Heart left ventricle (tissue), 16 donors: ENCODE measurements around the gene CCK. TPM values are rescaled to one million over a fixed set of nuclear protein-coding genes. Genes with fewer than 3 reads are reported as not detected.

Source experiments
- ATAC-seq, 4 donors: fragments of 200-7000 bp; cut with Tn5 transposase; one replicate each; pipeline ENCODE4 v1.9.1; 2020 to 2022; ENCODE audit warnings: moderate library complexity in 4 of 4, mild to moderate bottlenecking in 3 of 4, moderate number of reproducible peaks in 1 of 4
- DNase-seq, 5 donors: peaks; one replicate each; pipeline ENCODE4 v3.0.0-alpha.2; 2020
- H3K27ac ChIP-seq, 12 donors: fragments of 200-600 bp; sonication (generic) in 4 of 12; one replicate each; pipeline versions ENCODE4 v1.5.0 to v1.8.0; 2016 to 2022; ENCODE audit warnings: mild to moderate bottlenecking in 2 of 12
- H3K27me3 ChIP-seq, 9 donors: fragments of 200-600 bp; sonication (generic) in 2 of 9; one replicate each; pipeline versions ENCODE4 v1.5.1 to v1.8.0; 2016 to 2022; ENCODE audit warnings: mild to moderate bottlenecking in 3 of 9
- H3K36me3 ChIP-seq, 9 donors: fragments of 200-600 bp; sonication (generic) in 2 of 9; one replicate each; pipeline versions ENCODE4 v1.5.0 to v1.8.0; 2018 to 2022; ENCODE audit warnings: mild to moderate bottlenecking in 2 of 9
- H3K4me1 ChIP-seq, 12 donors: fragments of 200-600 bp; sonication (generic) in 4 of 12; one replicate each; pipeline versions ENCODE4 v1.5.0 to v1.8.0; 2016 to 2022; ENCODE audit warnings: mild to moderate bottlenecking in 3 of 12
- H3K4me3 ChIP-seq, 12 donors: fragments of 200-600 bp; sonication (generic) in 4 of 12; one replicate each; pipeline versions ENCODE4 v1.5.0 to v1.8.0; 2017 to 2022; ENCODE audit warnings: mild to moderate bottlenecking in 9 of 12, moderate library complexity in 4 of 12
- H3K9me3 ChIP-seq, 12 donors: fragments of 200-600 bp; sonication (generic) in 4 of 12; one replicate each; pipeline versions ENCODE4 v1.5.0 to v1.8.0; 2016 to 2022; ENCODE audit warnings: mild to moderate bottlenecking in 1 of 12
- CTCF ChIP-seq, 12 donors: fragments of 200-600 bp; sonication (generic) in 4 of 12; IDR thresholded peaks; one replicate each; pipeline versions ENCODE4 v1.5.0 to v1.8.0; 2018 to 2022; ENCODE audit warnings: antibody characterized with exemption in 12 of 12, mild to moderate bottlenecking in 5 of 12
- POLR2A ChIP-seq, 2 donors: fragments of 450-650 bp; IDR thresholded peaks; one replicate each; pipeline ENCODE4 v1.6.1; 2017; ENCODE audit warnings: antibody characterized with exemption in 2 of 2, mild to moderate bottlenecking in 2 of 2, moderate library complexity in 2 of 2
- WGBS, 4 donors: extraction: QIAGEN DNeasy Blood & Tissue Kit in 2 of 4; methylation state at CpG; one replicate each; pipeline versions ENCODE4 v1.1.5 to v1.1.7; 2013 to 2018; 5-methylcytosine and 5-hydroxymethylcytosine counted together
- intact Hi-C, 10 donors: fragments of 100-400 bp; cut with DNase I; formaldehyde crosslinking; loops; one replicate each; pipeline versions ENCODE4 v1.11.1 to v1.14.2; 2022
- polyA plus RNA-seq, 2 donors: library from polyadenylated mRNA; stranded (reverse); fragments of 200-250 nt; gene quantifications; one replicate each; pipeline ENCODE4 v1.2.3, GENCODE V29; 2013
- total RNA-seq, 9 donors: library from RNA; depleted of rRNA in 2 of 9; stranded (reverse); fragments of >200 nt in 2 of 9; fragmentation: NEBNext Ultra II Directional in 3 of 9; extraction: Animal tissue kit (Norgen Biotek cat#: 25700) in 3 of 9; gene quantifications; one replicate each; pipeline versions ENCODE4 v1.1.0 to v1.2.4, GENCODE V29; 2016 to 2023
- donor health status: ischemic (EF 13 %, LVEDD 7.1; RV severe dilation, severe dysfunction).
- donor health status: healthy with polysubstance abuse.
- donor health status: DM: no; HTN: yes; CAD: no.
- donor health status: DM: no; HTN: no; CAD: no.
- donor health status: ischemic (EF 25% LVEDD 6.9; RV normal size, moderate dysfunction).
- donor health status: ischemic (EF 25% LVEDD 5.7; RV mildly dilated, moderate dysfunction).
- donor health status: healthy.
- donor health status: DM: yes; HTN: yes; CAD: no.
- donor health status: ischemic (EF 35%, LVEDD 5.7; RV mildly dilated, moderate dysfunction).
- donor health status: nonischemic (EF 11% LVEDD 7.7; RV severe dilation, severe dysfunction).
- donor health status: DM: yes; HTN: yes; CAD: no.
- donor health status: PGD.
- donor health status: ischemic (EF 29% LVEDD 5.4; RV normal size, mild dysfunction).
- donor health status: nonischemic (EF 23%, LVEDD 6.1; RV moderate dilation, normal function).

The CCK gene
- total and polyA plus RNA-seq, 11 donors, result not detected

- intact Hi-C loops, result loop anchor here (2.0 to 5.0 kb wide), 7 partner anchors 196 to 301 kb away; no protein-coding TSS in a partner anchor
- TF ChIP-seq POLR2A (IDR thresholded peaks at IDR 0.05) (no peak), CTCF (IDR thresholded peaks at IDR 0.05) (no peak)
- WGBS, 4 donors, result 53 to 80% (median 60%) methylated on average over 1 of the region's 1 CpG
- Histone ChIP-seq H3K4me3 (no peak overlapping the region), H3K9me3 (no peaks in the 10 kb centered on the region), H3K36me3 (no peaks in the 10 kb centered on the region), H3K4me1 (no peaks in the 10 kb centered on the region), H3K27me3 (peaks cover 0 to 8% (median 3%) of the 10 kb centered on the region in 9 donors), H3K27ac (no peak overlapping the region)
- ATAC-seq, result no peak
- no peak for DNase-seq
Observed at GRCh38 chr3:42246091-42246490, 19.9 kb downstream of the CCK start.

GRCh38 chr3:42236611-42237010 lies 29.4 kb downstream of the CCK start:
- peaks cover 0 to 4% (median 0%) of the 10 kb centered on the region in 9 donors for H3K27me3 ChIP-seq
- intact Hi-C loops, result loop anchor here in 4 of 10 donors (5.0 to 10.0 kb wide), 4 partner anchors 298 to 342 kb away; no protein-coding TSS in a partner anchor
- no peak for TF ChIP-seq POLR2A (IDR thresholded peaks at IDR 0.05)
- TF ChIP-seq CTCF (IDR thresholded peaks at IDR 0.05), result no peak
- ATAC-seq, result no peak
- 91 to 96% (median 94%) methylated on average over 2 of the region's 2 CpGs for WGBS, 4 donors
- H3K27ac ChIP-seq, result no peak overlapping the region
- no peak overlapping the region for H3K4me3 ChIP-seq
- no peak for DNase-seq
- H3K9me3 ChIP-seq, result peaks cover 0 to 21% (median 10%) of the 10 kb centered on the region in 12 donors
- H3K36me3 ChIP-seq, result no peaks in the 10 kb centered on the region
- H3K4me1 ChIP-seq, result no peaks in the 10 kb centered on the region

- TF ChIP-seq CTCF (IDR thresholded peaks at IDR 0.05) (no peak), POLR2A (IDR thresholded peaks at IDR 0.05) (no peak)
- H3K36me3 ChIP-seq, result no peaks in the 10 kb centered on the region
- H3K4me3 ChIP-seq, result no peak overlapping the region
- peaks cover 0 to 4% (median 0%) of the 10 kb centered on the region in 9 donors for H3K27me3 ChIP-seq
- intact Hi-C loops, result loop anchor here in 4 of 10 donors (5.0 to 10.0 kb wide), 4 partner anchors 299 to 341 kb away; no protein-coding TSS in a partner anchor
- H3K9me3 ChIP-seq, result peaks cover 0 to 21% (median 10%) of the 10 kb centered on the region in 12 donors
- DNase-seq, result no peak
- H3K27ac ChIP-seq, result no peak overlapping the region
- no peak for ATAC-seq
- no peaks in the 10 kb centered on the region for H3K4me1 ChIP-seq
Observed at GRCh38 chr3:42235532-42235931, 30.5 kb downstream of the CCK start.

GRCh38 chr3:42230860-42231259 lies 35.1 kb downstream of the CCK start:
- ATAC-seq (no peak), DNase-seq (no peak)
- Histone ChIP-seq H3K9me3 (no peaks in the 10 kb centered on the region), H3K4me3 (no peak overlapping the region), H3K36me3 (peaks cover 0 to 6% (median 0%) of the 10 kb centered on the region in 9 donors), H3K27ac (no peak overlapping the region), H3K27me3 (peaks cover 0 to 4% (median 0%) of the 10 kb centered on the region in 9 donors), H3K4me1 (peaks cover 0 to 7% (median 0%) of the 10 kb centered on the region in 12 donors)
- intact Hi-C loops, result loop anchor here in 8 of 10 donors (5.0 to 10.0 kb wide), 6 partner anchors 211 to 336 kb away; no protein-coding TSS in a partner anchor
- WGBS, 4 donors, result 89 to 93% (median 93%) methylated on average over 5 of the region's 5 CpGs
- TF ChIP-seq POLR2A (IDR thresholded peaks at IDR 0.05) (no peak), CTCF (IDR thresholded peaks at IDR 0.05) (no peak)
